CD4-positive, alpha-beta T cell treated with Interferon alpha-2 for 1 hour (primary cell): Measurements from ENCODE around the gene HRK.
"Not testable (repeated sequence)": the region's sequence is repeated elsewhere in the genome, so short reads cannot be mapped to it uniquely, and the experiment has no call there.

Experiments
- DNase-seq, 2 donors: peaks; one replicate each; pipeline ENCODE4 v3.0.0-alpha.2; 2020 to 2022

The HRK gene

DNA sequence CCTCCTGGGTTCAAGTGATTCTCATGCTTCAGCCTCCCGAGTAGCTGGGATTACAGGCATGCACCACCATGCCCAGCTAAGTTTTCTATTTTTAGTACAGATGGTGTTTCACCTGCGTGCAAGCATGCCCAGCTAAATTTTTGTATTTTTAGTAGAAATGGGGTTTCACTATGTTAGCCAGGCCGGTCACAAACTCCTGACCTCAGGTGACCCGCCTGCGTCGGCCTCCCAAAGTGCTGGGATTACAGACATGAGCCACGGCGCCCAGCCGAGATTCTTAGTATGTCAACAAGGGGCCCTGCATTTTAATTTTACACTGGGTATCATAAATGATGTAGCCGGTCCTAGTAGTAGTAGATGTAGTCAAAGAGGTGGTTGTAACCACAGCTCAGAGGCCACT, 66.5 kb downstream of the HRK start:
- DNase-seq = not testable (repeated sequence)

GRCh38 chr12:116813271-116814041, 67.8 kb downstream of the HRK start:
- DNase-seq = no peak

DNA sequence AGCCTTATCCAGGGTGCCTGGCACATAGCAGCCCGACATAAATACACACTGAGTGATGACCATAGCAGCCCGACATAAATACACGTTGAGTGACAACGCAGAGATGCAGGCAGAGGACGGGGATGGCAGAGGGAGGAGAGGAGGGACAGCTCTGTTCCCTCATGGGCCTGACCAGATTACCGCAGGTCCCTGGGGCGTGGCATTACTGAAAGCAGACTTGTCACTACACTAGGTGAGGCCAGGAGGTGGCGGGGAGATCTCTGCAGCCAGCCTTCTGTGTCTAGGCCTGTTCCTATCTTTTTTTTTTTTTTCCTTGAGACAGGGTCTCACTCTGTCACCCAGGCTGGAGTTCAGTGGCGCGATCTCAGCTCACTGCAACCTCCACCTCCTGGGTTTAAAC, 69.0 kb downstream of the HRK start:
- DNase-seq = no peak

DNA sequence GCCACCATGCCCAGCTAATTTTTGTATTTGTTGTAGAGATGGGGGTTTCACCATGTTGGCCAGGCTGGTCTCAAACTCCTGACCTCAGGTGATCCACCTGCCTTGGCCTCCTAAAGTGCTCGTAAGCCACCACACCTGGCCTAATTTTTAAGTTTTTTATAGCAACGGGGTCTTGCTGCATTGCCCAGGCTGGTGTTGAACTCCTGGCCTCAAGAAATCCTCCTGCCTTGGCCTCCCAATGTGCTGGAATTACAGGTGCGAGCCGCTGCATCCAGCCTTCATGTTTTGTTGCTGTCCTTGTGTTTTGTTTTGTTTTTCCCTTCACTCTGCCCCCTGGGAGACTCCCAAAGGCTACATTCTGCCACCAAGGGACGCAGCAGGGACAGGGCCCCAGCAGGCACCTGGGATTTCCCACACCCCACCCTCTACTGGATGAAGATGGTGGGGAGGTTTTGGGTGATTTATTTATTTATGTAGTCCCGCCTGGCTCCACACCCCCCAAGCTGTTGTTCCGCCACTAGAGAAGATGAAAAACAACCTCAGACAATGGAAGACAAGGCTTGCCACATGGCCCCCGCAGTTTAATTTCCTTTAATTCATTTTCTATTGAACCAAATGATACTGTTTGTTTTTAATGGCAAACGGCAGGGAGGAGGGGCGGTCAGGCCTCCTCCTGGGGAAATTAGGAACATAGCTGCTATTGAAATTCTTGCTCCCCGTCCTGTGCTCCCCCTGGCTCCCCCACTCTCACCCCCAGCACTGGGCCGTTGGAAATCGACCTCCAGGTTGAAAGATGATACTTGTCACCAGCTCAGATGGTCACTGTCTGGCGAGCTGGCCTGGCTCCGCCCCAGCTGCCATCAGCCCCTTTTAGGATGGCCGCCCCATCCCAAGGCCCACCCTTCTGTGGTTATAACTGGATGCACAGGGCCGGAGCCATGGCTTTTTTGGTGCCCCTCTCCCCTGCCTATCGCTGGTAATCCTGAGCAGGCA, 72.8 kb downstream of the HRK start:
- no peak for DNase-seq

DNA sequence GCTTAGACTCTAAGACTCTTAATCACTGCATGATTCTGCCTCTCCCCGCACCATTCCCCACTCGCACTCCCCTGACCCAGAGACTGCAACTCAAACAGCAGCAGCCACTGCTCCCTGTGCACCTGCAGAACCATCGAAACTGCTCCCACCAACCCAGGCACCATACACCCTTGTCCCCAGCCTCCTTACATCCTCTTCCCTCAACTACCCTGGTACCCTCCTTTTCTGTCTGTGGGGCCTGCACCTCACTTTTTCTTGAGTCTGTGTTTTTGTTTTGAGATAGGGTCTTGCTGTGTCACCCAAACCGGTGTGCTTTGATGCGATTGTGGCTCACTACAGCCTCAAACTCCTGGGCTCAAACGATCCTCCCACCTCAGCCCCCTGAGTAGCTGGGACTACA, 73.7 kb downstream of the HRK start:
- no peak for DNase-seq

DNA sequence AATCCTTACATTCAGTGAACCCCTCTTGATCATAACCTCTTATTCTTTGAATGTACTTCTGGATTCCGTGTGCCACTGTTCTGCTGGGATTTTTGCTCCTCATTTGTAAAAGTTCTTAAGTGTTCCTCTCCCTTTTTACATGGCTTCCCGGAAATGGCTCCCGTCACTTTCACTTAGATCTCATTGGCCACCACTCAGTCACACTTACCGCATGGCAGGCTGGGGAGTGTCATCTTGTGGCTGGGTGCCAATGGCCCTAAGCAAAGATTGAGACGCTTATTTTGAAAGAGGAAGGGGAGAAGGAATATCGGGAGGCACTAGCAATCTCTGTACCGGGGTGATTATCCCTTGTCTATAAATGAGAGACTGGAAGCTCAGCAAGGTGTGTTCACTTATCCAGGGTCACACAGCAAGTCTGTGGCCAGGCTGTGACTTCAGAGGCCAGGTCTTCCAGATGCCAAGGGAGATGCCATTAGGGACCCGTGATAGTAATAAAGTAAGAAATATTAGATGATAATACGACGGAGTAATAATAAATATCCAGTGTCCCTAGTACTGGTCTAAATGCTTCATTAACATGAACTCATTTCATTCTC, 74.3 kb downstream of the HRK start:
- DNase-seq = no peak
